HG03442 (cell line): ENCODE results near the gene TMC5.
"Not testable (repeated sequence)": the region's sequence is repeated elsewhere in the genome, so short reads cannot be mapped to it uniquely, and the experiment has no call there.

Source experiments
- ATAC-seq: cut with Tn5 transposase; IDR thresholded peaks from one replicate; pipeline ENCODE4 v1.9.1; 2021; ENCODE audit warnings: mild to moderate bottlenecking, moderate library complexity; ENCODE audit not compliant: unreplicated experiment

TMC5 gene

GRCh38 chr16:19397373-19397772 lies 20.3 kb upstream of the TMC5 start:
- ATAC-seq = not testable (repeated sequence)

- ATAC-seq = no peak
Observed at GRCh38 chr16:19400711-19401110, 17.0 kb upstream of the TMC5 start.

DNA sequence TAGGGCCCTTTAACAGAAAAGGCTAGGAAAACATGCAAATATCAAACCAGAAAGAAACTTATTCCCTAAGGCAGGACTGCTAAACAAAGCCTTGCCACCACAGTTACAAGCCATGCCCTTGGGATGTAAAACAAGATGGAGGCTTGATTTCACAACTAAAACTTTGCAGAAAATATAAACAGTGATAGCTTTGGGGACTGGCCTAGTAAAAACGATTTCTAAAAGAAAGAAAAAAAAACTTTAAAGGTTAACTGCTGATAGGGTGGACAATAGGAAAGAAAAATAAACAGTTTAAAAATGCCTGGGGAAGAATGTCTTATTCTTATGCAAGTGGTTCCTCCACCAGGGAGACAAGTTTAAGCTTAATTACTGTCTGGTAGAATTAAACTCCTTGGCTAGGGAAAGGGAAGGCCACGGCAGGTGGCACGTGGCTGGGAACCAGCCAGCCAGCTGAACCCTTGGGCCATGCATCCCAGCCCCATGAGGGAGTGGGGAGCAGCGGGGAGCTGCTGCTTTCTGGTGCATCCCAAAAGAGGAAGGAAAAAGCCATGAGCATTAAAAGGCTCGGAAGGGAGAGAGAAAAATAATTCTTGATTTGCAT lies 10.7 kb upstream of the TMC5 start:
- no peak for ATAC-seq

DNA sequence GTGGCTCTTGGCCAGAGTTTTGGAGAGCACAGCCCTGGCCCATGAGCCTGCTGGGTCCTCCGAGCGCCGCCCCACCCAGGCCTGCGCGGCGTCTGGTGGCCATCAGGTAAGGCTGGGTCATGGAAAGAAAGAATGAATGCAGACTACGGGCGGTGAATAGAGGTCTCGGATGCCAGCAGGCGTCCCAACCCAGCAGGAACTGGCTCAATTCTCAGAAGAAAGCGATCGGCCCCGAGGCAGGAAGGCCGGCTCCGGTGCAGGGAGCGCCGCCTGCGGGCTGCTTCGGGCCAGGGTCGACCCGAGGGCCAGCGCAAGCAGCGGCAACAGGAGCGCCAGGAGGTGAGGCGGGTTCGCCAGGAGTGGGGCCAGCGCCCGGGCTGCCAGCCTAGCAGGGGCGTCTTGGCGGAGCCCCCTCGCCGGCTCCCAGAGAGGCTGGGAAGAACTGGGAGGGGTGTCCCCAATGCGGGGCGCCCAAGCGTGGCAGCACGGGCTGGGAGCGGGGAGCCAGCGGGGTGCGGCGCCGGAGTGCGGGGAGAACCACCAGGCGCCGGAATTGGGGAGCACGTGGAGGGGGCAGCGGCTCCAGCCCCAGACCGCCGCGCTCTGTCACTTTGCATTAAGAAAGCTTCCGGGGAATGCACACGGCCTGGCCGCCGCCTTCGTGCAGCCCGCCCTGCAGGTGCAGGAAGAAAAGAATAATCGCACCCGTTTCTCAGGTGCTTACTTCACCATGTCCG lies 7.1 kb upstream of the TMC5 start:
- ATAC-seq = no peak

- no peak for ATAC-seq
Observed at GRCh38 chr16:19411298-19411697, 6.4 kb upstream of the TMC5 start.

GRCh38 chr16:19412055-19412454 lies 5.6 kb upstream of the TMC5 start:
- not testable (repeated sequence) for ATAC-seq

DNA sequence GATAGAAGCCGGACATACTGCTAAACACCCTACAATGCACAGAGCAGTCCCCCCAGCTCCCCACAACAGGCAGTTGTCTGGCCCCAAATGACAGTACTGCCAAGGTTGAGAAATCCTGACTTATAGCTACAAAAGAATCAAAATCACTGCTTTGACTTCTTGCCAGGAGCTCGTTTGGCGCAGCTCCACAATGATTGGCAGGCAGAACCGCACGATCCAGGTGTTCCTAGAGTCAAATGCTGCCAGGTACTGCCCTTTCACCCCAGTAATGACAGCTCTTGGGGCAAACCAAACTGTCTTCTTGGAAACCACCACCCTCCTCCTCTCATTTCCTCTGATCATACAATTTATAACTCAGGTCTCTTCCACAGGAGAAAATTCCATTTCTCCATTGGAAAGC lies 2.2 kb upstream of the TMC5 start:
- ATAC-seq = no peak

DNA sequence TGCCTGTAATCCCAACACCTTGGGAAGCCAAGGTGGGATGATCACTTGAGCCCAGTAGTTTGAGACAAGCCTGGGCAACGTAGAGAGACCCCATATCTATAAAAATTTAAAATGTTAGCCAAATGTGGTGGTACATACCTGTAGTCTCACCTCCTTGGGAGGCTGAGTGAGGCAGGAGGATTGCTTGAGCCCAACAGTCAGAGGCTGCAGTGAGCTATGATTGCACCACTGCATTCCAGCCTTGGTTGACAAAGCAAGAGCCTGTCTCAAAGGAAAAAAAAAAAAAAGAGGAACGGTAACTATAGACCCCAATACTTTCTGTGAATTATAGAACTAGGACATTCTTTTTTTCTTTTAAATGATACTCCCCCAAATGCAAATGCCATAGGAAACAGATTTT lies 1.8 kb upstream of the TMC5 start:
- no peak for ATAC-seq

DNA sequence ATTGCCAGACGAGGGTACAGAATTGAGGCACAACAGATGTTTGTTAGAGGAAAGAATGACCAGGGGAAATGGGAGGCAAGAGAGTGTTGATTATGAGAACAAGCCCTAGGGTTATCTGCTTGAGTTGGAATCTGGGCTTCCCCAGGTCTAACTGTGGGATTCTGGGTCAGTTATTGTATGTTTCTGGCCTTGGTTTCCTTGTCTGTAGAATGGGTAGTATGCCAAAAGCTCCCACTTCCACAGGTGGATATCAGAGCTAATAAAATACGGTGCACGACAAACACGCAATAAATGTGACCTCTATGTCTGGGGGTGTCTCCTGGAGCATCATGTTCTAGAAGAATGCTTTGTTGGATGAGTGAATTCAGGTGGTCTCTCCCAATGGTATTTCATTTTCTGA lies 517 bp downstream of the TMC5 start:
- no peak for ATAC-seq

GRCh38 chr16:19419698-19420075 lies 2.0 kb downstream of the TMC5 start:
- ATAC-seq = no peak

- ATAC-seq = no peak
Observed at GRCh38 chr16:19424478-19424877, 6.8 kb downstream of the TMC5 start.

DNA sequence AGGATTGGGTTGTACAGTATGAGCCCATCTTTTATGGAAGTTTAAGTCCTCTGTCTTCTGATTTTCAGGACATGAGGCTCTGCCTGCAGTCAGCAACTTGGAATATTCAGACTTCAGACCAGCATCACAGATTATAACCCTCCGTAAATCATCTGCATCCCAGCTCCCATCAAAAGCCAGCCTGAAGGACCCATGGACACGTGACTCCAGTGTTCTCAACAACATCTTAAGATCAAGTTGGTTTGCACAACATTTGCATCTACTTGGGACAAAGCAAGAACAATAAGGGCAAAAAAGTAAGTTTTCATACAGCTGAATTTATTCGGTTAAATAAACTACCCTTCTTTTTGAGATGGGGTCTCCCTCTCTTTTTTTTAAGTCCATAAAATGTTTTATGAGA lies 12.7 kb downstream of the TMC5 start:
- no peak for ATAC-seq

DNA sequence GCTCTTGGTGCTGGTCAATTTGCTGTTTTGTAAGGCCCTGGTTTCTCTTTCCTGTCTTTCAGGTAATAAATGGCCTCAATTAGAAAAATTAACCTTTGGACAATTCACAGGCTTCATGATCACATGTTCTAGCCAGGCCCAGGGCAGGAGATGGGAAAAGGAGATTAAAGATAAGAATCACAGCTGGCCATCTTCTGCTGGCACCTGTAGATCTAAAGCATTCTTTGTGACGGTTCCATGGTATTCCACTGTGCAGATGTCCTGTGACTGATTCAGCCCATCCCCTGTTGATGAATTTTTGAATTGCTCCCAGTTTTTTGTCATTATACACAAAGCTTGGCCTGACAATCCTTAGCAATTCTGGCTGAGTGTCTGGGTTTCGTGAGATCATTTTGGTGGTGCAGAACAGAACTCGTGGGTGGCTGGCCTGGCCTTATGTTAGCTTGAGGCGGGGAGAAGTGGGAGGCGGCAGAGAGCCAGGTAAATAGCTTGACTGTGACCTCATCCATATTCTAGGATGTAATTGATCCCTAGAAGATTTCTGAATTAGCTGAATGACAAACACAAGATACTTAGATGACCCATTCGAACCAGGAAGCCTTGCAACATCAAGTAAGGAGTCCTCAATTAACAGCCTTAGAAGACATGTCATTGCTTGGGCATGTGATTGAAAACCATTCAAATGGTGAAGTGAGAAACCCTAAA lies 14.1 kb downstream of the TMC5 start:
- no peak for ATAC-seq

- ATAC-seq = no peak
Observed at GRCh38 chr16:19432429-19432828, 14.7 kb downstream of the TMC5 start.

- no peak for ATAC-seq
Observed at GRCh38 chr16:19434584-19434983, 16.9 kb downstream of the TMC5 start.

DNA sequence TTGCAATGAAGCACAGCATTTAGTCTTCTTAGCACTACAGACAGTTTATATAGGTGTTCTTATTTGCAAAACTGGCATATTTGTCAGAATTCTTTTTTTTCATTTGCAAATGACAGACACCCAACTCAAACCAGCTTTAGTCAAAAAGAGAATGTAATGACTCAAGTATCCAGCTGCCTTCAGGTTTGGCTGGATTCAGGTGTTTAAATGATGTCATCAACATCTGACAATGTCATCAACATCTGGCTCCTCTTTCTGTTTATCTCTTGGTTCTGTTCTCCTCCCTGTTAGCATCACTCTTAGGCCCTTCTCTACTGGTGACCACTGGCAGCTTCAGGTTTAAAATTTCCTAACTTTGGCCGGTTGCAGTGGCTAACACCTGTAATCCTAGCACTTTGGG lies 18.9 kb downstream of the TMC5 start:
- ATAC-seq = no peak

GRCh38 chr16:19437280-19437679 lies 19.6 kb downstream of the TMC5 start:
- no peak for ATAC-seq

DNA sequence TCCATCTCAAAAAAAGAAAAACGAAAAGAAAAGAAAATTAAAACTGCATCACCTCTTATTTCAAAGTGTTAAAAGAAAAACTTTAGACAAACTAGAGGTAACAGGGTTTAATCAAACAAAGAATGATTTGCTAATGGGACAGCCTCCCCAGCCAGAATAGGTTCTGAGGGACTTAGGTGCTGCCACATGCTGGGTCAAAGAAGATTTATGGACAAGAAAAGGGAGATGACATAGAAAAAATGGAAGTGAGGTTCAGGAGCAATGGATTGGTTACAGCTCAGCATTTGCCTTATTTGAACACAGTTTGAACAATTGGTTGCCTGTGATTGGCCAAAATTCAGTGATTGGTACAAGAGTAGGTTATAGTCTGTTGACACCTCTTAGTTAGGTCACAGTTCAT lies 21.1 kb downstream of the TMC5 start:
- ATAC-seq = no peak

GRCh38 chr16:19439483-19439882 lies 21.8 kb downstream of the TMC5 start:
- no peak for ATAC-seq

- no peak for ATAC-seq
Observed at GRCh38 chr16:19443659-19444058, 26.0 kb downstream of the TMC5 start.

DNA sequence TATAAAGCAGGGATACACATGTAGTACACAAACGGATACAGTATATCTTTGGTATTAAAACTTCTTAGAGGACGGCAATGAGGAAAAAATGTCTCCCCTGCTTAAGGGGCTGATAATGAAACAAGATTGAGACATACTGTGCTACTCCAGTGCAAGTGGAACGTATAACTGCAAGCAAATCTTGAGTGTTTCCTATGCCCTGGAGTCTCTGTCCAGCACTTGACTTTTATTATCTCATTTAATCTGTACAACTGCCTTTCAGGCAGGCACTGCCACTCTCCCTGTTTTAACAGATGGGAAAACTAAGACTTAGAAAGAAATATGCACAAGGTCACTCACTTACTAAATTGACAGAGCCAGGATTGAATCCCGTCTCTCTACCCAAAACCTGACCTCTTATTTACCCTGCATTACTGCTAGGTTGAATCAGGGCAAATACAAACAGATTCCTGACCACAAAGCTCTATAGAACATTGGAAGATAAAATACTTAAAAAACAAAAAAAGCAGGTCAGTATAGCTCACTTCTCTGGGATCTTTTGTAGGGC lies 28.7 kb downstream of the TMC5 start:
- no peak for ATAC-seq

DNA sequence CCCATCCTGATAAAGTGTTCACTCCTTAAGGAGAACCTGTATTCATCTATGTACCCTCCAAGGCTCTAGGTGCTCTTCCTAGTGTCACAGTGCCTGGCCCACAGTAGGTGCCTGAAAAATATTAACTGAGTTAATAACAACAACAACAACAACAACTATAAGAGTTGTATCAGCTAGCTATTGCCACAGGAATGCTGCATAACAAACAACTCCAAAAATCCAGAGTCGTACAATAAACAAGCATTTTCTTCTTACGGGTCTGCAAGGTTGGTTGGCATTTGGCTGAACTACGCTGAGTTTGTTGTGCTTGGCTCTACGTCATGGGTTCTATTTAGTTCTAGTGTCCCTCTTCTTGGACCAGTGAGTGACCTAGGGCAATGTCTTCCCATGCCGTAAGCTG lies 29.2 kb downstream of the TMC5 start:
- ATAC-seq = no peak
